ENCODE data around the gene USP6NL.

The USP6NL gene

DNA sequence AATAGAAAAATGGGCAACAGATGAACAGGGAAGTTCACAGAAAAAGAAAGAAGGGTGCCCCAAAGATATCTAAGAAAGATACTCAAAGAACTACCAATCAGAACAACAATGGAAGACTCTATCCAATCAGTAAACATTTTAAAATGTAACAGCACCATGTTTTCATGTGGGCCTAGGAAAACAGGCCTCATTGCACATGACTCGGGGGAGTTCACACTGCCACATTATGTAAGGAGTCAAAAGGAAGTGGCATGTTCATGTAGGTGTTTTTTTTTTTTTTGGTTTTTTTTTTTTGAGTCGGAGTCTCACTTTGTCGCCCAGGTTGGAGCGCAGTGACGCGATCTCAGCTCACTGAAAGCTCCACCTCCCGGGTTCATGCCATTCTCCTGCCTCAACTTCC lies 132.2 kb downstream of the USP6NL start:
- DNase-seq (ENCODE audit: low read depth) = no peak
- in situ Hi-C loops (cut with HindIII; ENCODE audit: low sequenced_read_pairs) = no loop called here
- no peak overlapping the region for H3K4me3 ChIP-seq (ENCODE audit: low read depth, low read length)
- TF ChIP-seq, protein P1, sequence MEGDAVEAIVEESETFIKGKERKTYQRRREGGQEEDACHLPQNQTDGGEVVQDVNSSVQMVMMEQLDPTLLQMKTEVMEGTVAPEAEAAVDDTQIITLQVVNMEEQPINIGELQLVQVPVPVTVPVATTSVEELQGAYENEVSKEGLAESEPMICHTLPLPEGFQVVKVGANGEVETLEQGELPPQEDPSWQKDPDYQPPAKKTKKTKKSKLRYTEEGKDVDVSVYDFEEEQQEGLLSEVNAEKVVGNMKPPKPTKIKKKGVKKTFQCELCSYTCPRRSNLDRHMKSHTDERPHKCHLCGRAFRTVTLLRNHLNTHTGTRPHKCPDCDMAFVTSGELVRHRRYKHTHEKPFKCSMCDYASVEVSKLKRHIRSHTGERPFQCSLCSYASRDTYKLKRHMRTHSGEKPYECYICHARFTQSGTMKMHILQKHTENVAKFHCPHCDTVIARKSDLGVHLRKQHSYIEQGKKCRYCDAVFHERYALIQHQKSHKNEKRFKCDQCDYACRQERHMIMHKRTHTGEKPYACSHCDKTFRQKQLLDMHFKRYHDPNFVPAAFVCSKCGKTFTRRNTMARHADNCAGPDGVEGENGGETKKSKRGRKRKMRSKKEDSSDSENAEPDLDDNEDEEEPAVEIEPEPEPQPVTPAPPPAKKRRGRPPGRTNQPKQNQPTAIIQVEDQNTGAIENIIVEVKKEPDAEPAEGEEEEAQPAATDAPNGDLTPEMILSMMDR (IDR thresholded peaks at IDR 0.05; ENCODE audit: low read depth, low read length, missing control alignments) = no peak

- DNase-seq (ENCODE audit: low read depth) = no peak
- TF ChIP-seq, protein P1 (IDR thresholded peaks at IDR 0.05; ENCODE audit: low read depth, low read length, missing control alignments) = no peak
- in situ Hi-C loops (cut with HindIII; ENCODE audit: low sequenced_read_pairs) = no loop called here
Observed at GRCh38 chr10:11478807-11479206, 132.6 kb downstream of the USP6NL start.

DNA sequence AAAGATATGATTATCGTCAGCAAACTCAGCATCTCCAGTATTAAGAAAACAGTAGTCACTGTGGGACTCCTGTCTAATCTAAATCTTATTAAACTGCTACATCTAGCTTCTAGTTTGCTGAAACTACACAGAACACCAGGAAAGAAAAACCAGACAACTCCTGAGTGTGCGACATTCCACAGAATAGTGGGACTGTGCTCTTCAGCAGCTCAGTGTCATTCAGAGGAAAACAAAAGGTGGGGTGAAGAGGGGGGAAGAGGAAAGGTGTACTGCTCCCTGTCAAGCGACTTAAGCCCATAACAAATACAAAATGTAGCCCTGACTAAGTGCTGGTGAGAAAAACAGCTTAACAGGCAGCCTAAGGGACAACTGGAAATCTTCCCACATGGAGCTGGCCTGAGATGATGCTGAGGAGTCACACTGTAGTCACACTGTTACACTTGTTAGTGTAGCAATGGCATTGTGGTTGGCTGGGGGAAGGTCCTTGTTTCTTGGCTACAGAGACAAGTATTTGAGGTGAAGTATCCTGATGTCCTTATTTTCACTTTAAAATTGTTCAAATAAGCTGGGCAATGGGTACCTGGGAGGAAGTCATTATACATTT lies 135.5 kb downstream of the USP6NL start:
- no peak for DNase-seq (ENCODE audit: low read depth)
- in situ Hi-C loops (cut with HindIII; ENCODE audit: low sequenced_read_pairs) = no loop called here
- H3K4me3 ChIP-seq (ENCODE audit: low read depth, low read length) = no peak overlapping the region
- TF ChIP-seq, protein P1 (IDR thresholded peaks at IDR 0.05; ENCODE audit: low read depth, low read length, missing control alignments) = no peak

More at GRCh38 chr10:11478807-11479206, 132.6 kb downstream of the USP6NL start:
- no peak overlapping the region for H3K4me3 ChIP-seq (ENCODE audit: low read depth, low read length)

GRCh38 chr10:11473128-11473760 lies 138.2 kb downstream of the USP6NL start:
- H3K4me3 ChIP-seq (ENCODE audit: low read depth, low read length) = no peak overlapping the region
- TF ChIP-seq, protein P1 (IDR thresholded peaks at IDR 0.05; ENCODE audit: low read depth, low read length, missing control alignments) = no peak
- in situ Hi-C loops (cut with HindIII; ENCODE audit: low sequenced_read_pairs) = no loop called here
- DNase-seq (ENCODE audit: low read depth) = no peak

GRCh38 chr10:11472158-11472753 lies 139.2 kb downstream of the USP6NL start:
- DNase-seq (ENCODE audit: low read depth) = peak; percentile 20

DNA sequence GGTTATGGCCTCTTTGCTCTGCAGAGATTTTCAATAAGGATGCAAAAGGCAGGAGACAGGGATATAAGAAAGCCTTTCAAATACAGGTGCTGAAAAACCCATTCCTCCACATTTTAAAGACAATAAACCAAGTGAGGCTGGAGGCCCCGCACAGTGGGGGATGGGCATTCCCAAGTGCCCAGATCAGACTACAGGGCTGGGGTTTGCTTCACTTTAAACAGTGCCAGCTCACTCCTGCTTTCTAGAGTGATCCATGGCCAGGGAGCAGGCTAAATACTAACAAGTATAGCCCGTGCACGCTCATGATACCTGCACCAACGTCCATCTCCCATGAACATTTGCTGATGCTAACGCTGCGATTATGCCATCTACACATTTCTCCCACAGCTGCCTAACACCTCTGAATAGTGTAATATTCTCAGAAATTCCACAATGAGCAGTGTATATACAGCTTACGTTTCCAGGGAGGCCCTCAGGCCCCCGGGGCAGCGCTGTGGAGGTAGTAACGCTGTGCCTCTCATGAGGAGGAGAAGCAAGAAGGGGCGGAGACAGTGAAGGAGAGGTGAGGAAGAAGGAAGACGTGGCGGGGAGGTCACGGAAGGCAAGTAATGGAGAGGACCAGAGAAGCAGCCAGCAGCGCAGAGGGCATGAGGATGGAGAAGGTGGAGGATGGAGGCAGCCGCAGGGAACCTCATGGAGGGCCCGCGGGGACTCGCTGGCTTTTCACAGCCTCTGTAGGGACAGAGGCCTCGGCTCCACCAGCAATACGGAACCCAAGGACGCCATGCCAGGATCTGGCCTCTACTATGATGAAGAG lies 141.7 kb downstream of the USP6NL start:
- TF ChIP-seq, protein P1 (IDR thresholded peaks at IDR 0.05; ENCODE audit: low read depth, low read length, missing control alignments) = no peak
- in situ Hi-C loops (cut with HindIII; ENCODE audit: low sequenced_read_pairs) = no loop called here
- DNase-seq (ENCODE audit: low read depth) = no peak
- no peak overlapping the region for H3K4me3 ChIP-seq (ENCODE audit: low read depth, low read length)

More at GRCh38 chr10:11472158-11472753, 139.2 kb downstream of the USP6NL start:
- in situ Hi-C loops (cut with HindIII; ENCODE audit: low sequenced_read_pairs) = no loop called here
- H3K4me3 ChIP-seq (ENCODE audit: low read depth, low read length) = no peak overlapping the region
- TF ChIP-seq, protein P1 (IDR thresholded peaks at IDR 0.05; ENCODE audit: low read depth, low read length, missing control alignments) = peak; percentile 89

Data from astrocyte of the cerebellum (primary cell).